HEK293 (cell line): Measurements from ENCODE around the gene SEPTIN2.

Experiments used
- CTCF ChIP-seq: fragments of 450-650 bp; formaldehyde crosslinking; IDR thresholded peaks from 2 replicates; pipeline ENCODE4 v1.5.1; 2016; ENCODE audit warnings: missing biosample characterization, missing genetic modification characterization
- ZBTB1 ChIP-seq: fragments of 450-650 bp; formaldehyde crosslinking; IDR thresholded peaks from 2 replicates; pipeline ENCODE4 v1.5.1; 2016; ENCODE audit warnings: missing biosample characterization, missing genetic modification characterization
- ZBTB49 ChIP-seq: fragments of 450-650 bp; formaldehyde crosslinking; IDR thresholded peaks from 2 replicates; pipeline ENCODE4 v1.5.1; 2016; ENCODE audit warnings: missing biosample characterization, missing genetic modification characterization, low read depth
- ZNF302 ChIP-seq: fragments of 450-650 bp; formaldehyde crosslinking; IDR thresholded peaks from 2 replicates; pipeline ENCODE4 v1.5.1; 2016; ENCODE audit warnings: missing biosample characterization, missing genetic modification characterization, low read depth
- ZSCAN5A ChIP-seq: fragments of 450-650 bp; formaldehyde crosslinking; IDR thresholded peaks from 2 replicates; pipeline ENCODE4 v1.5.1; 2016; ENCODE audit warnings: missing biosample characterization, missing genetic modification characterization

GRCh38 chr2:241288324-241288888, 27.3 kb upstream of the SEPTIN2 start:
- TF ChIP-seq ZBTB49 (tag by site-specific recombination) (no peak), CTCF (tag by site-specific recombination) (no peak), ZNF302 (no peak), ZSCAN5A (tag by site-specific recombination) (no peak), ZBTB1 (tag by site-specific recombination) (no peak)
